ENCODE results near the gene LCP2. TPM values are rescaled to one million over a fixed set of nuclear protein-coding genes. Genes with fewer than 3 reads are reported as not detected.

LCP2 gene
- total and polyA plus RNA-seq, 2 donors (not counting 1 experiment from before 2014, with no cell fraction given): 11.7 to 13.9 TPM

DNA sequence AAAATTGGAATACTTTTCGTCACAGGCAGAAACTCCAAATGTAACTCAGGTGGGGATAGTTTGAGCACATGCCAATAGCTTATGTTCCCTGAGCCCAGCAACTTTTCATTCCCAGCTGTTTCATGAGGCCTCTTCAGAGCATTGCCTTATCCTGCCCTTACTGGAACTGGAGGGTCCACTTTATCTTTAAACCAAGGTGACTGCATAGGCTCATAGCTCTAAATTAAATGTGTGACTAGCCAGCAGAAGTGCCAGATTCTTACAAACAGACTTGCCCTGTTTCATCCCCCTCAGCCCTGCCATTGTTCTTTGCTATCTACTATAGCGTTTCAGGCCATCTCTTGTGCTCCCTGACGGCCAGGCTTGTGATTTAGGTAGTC, 8.1 kb upstream of the LCP2 start:
- DNase-seq: no peak
- Histone ChIP-seq H3K27ac (ENCODE audit: low read length in 2 of 2) (no peak overlapping the region), H3K9me3 (ENCODE audit: control extremely low read depth in 1 of 3, control insufficient read depth in 2 of 3, insufficient read depth in 1 of 3, low read length in 2 of 3) (no peaks in the 10 kb centered on the region), H2AFZ (ENCODE audit: insufficient read depth, low read depth, low read length, poor library complexity, severe bottlenecking) (no peak overlapping the region), H3K4me3 (ENCODE audit: control extremely low read depth in 1 of 5, extremely low read depth in 1 of 5, insufficient read depth in 1 of 5, low read depth in 2 of 5, low read length in 4 of 5) (no peak overlapping the region), H3K9ac (ENCODE audit: low read length) (no peak overlapping the region), H3K36me3 (replicated peaks in 1 of 2; ENCODE audit: control extremely low read depth in 1 of 2, control insufficient read depth in 1 of 2, extremely low read depth in 1 of 2, insufficient read depth in 2 of 2, low read length in 1 of 2) (no peaks in the 10 kb centered on the region), H4K20me1 (ENCODE audit: control insufficient read depth, insufficient read depth, low read length, poor library complexity, severe bottlenecking) (no peaks in the 10 kb centered on the region), H3K4me2 (replicated peaks; ENCODE audit: low read depth, low read length, poor library complexity, severe bottlenecking) (no peak overlapping the region), H3K79me2 (ENCODE audit: control insufficient read depth, insufficient read depth, low read length) (no peaks in the 10 kb centered on the region), H3K27me3 (replicated peaks in 1 of 4; ENCODE audit: control extremely low read depth in 1 of 4, control insufficient read depth in 3 of 4, insufficient read depth in 4 of 4, low read length in 3 of 4) (peaks cover 0 to 7% (median 0%) of the 10 kb centered on the region in 4 experiments), H3K4me1 (ENCODE audit: control insufficient read depth in 2 of 2, insufficient read depth in 2 of 2, low read length in 2 of 2) (peaks cover 19 to 20% of the 10 kb centered on the region in 2 donors)
- H3K9me3 Mint-ChIP-seq (ENCODE audit: insufficient read depth): no peaks in the 10 kb centered on the region
- ChIA-PET CTCF (interaction anchor here (3.2 kb wide), 1 partner anchor 11 kb away, joined by 15 read pairs; no protein-coding TSS in a partner anchor), POLR2A (no interaction called here)
- H3K4me3 Mint-ChIP-seq: no peak overlapping the region
- intact Hi-C loops (cut with micrococcal nuclease): no loop called here
- peaks cover 8% of the 10 kb centered on the region for H3K27me3 Mint-ChIP-seq
- WGBS (ENCODE audit: insufficient coverage): 94% methylated on average over 2 of the region's 3 CpGs
- H3K4me1 Mint-ChIP-seq: peaks cover 30% of the 10 kb centered on the region
- no peak for TF ChIP-seq EZH2 (IDR thresholded peaks at IDR 0.05; ENCODE audit: borderline replicate concordance, insufficient read depth, low read depth, low read length, poor library complexity, severe bottlenecking)
- TF ChIP-seq, protein P1, sequence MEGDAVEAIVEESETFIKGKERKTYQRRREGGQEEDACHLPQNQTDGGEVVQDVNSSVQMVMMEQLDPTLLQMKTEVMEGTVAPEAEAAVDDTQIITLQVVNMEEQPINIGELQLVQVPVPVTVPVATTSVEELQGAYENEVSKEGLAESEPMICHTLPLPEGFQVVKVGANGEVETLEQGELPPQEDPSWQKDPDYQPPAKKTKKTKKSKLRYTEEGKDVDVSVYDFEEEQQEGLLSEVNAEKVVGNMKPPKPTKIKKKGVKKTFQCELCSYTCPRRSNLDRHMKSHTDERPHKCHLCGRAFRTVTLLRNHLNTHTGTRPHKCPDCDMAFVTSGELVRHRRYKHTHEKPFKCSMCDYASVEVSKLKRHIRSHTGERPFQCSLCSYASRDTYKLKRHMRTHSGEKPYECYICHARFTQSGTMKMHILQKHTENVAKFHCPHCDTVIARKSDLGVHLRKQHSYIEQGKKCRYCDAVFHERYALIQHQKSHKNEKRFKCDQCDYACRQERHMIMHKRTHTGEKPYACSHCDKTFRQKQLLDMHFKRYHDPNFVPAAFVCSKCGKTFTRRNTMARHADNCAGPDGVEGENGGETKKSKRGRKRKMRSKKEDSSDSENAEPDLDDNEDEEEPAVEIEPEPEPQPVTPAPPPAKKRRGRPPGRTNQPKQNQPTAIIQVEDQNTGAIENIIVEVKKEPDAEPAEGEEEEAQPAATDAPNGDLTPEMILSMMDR (IDR thresholded peaks at IDR 0.05): no peak
- ATAC-seq (ENCODE audit: low read depth): no peak
- no peak overlapping the region for H3K27ac Mint-ChIP-seq

DNA sequence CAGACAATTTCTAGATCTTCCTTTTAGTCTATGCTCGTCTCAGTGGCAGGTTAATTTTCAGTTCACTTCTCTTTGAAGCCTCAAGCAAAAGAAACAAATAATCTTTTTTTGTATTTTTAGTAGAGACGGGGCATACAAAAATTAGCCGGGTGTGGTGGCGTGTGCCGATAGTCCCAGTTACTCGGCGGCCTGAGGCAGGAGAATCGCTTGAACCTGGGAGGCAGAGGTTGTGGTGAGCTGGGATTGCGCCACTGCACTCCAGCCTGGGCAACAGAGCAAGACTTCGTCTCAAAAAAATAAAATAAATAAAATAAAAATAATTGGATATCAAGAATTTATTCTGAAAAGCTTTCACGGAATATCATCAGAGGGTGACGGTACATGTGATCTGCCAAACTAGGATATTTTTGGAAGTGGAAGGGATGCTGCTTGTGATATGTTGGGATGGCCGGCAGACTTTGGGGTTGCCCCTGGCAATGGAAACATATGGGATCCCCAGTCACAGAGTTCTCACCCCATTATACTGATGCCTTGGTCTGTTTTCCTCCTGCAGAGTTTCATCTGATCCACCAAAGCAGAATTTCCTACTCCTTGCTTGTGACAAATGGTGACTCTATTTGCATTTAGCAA, 7.6 kb upstream of the LCP2 start:
- H3K9ac ChIP-seq (ENCODE audit: low read length): no peak overlapping the region
- 97% methylated on average over 7 of the region's 13 CpGs for WGBS (ENCODE audit: insufficient coverage)

More for the DNA sequence above, 7.6 kb upstream of the LCP2 start:
- Mint-ChIP-seq H3K27ac (no peak overlapping the region), H3K9me3 (ENCODE audit: insufficient read depth) (no peaks in the 10 kb centered on the region), H3K4me1 (peaks cover 30% of the 10 kb centered on the region), H3K4me3 (no peak overlapping the region), H3K27me3 (peaks cover 8% of the 10 kb centered on the region)
- intact Hi-C loops (cut with micrococcal nuclease): no loop called here
- DNase-seq (no peak), ATAC-seq (ENCODE audit: low read depth) (no peak)
- Histone ChIP-seq H3K4me1 (ENCODE audit: control insufficient read depth in 2 of 2, insufficient read depth in 2 of 2, low read length in 2 of 2) (peaks cover 19 to 20% of the 10 kb centered on the region in 2 donors), H3K27ac (ENCODE audit: low read length in 2 of 2) (no peak overlapping the region), H3K4me3 (ENCODE audit: control extremely low read depth in 1 of 5, extremely low read depth in 1 of 5, insufficient read depth in 1 of 5, low read depth in 2 of 5, low read length in 4 of 5) (no peak overlapping the region), H2AFZ (ENCODE audit: insufficient read depth, low read depth, low read length, poor library complexity, severe bottlenecking) (no peak overlapping the region), H3K36me3 (replicated peaks in 1 of 2; ENCODE audit: control extremely low read depth in 1 of 2, control insufficient read depth in 1 of 2, extremely low read depth in 1 of 2, insufficient read depth in 2 of 2, low read length in 1 of 2) (no peaks in the 10 kb centered on the region), H3K9me3 (ENCODE audit: control extremely low read depth in 1 of 3, control insufficient read depth in 2 of 3, insufficient read depth in 1 of 3, low read length in 2 of 3) (no peaks in the 10 kb centered on the region), H3K79me2 (ENCODE audit: control insufficient read depth, insufficient read depth, low read length) (no peaks in the 10 kb centered on the region), H3K4me2 (replicated peaks; ENCODE audit: low read depth, low read length, poor library complexity, severe bottlenecking) (no peak overlapping the region), H3K27me3 (replicated peaks in 1 of 4; ENCODE audit: control extremely low read depth in 1 of 4, control insufficient read depth in 3 of 4, insufficient read depth in 4 of 4, low read length in 3 of 4) (peaks cover 0 to 7% (median 0%) of the 10 kb centered on the region in 4 experiments), H4K20me1 (ENCODE audit: control insufficient read depth, insufficient read depth, low read length, poor library complexity, severe bottlenecking) (no peaks in the 10 kb centered on the region)
- TF ChIP-seq EZH2 (IDR thresholded peaks at IDR 0.05; ENCODE audit: borderline replicate concordance, insufficient read depth, low read depth, low read length, poor library complexity, severe bottlenecking): no peak
- TF ChIP-seq, protein P1 (IDR thresholded peaks at IDR 0.05): no peak
- ChIA-PET POLR2A (no interaction called here), CTCF (interaction anchor here (1.0 to 3.2 kb wide), 2 partner anchors 11 to 36 kb away, joined by 3 to 15 read pairs; no protein-coding TSS in a partner anchor)

Data from B cell (primary cell).